Lung (tissue), 12 donors: ENCODE data around the gene ZC3HAV1. TPM values are rescaled to one million over a fixed set of nuclear protein-coding genes. Genes with fewer than 3 reads are reported as not detected.

Experiments
- ATAC-seq: fragments of 200-7000 bp; cut with Tn5 transposase; one replicate; pipeline ENCODE4 v1.9.1; 2020; ENCODE audit warnings: moderate number of reproducible peaks; ENCODE audit not compliant: insufficient read depth, low FRiP score
- DNase-seq, 3 donors: peaks; one replicate each; pipeline ENCODE4 v3.0.0-alpha.2; 2013 to 2017
- H3K27ac ChIP-seq, 2 donors: one replicate each; pipeline ENCODE4 v1.5.1; 2013; ENCODE audit warnings: mild to moderate bottlenecking in 2 of 2, moderate library complexity in 2 of 2, control low read depth in 1 of 2, inconsistent platforms in 1 of 2, low read depth in 1 of 2, low read length in 1 of 2
- H3K27me3 ChIP-seq, 3 donors: one replicate each; pipeline ENCODE4 v1.5.1; 2013; ENCODE audit warnings: low read length in 2 of 3; ENCODE audit not compliant: control insufficient read depth in 3 of 3, insufficient read depth in 3 of 3
- H3K36me3 ChIP-seq, 4 donors: one replicate each; pipeline ENCODE4 v1.5.1; 2013; ENCODE audit warnings: low read length in 4 of 4, mild to moderate bottlenecking in 1 of 4, moderate library complexity in 1 of 4; ENCODE audit not compliant: control insufficient read depth in 4 of 4, insufficient read depth in 4 of 4
- H3K4me1 ChIP-seq, 5 donors: one replicate each; pipeline ENCODE4 v1.5.1; 2013; ENCODE audit warnings: low read length in 5 of 5, mild to moderate bottlenecking in 2 of 5, moderate library complexity in 1 of 5; ENCODE audit not compliant: control insufficient read depth in 5 of 5, insufficient read depth in 5 of 5
- H3K4me3 ChIP-seq: one replicate; pipeline ENCODE4 v1.5.1; 2013; ENCODE audit warnings: mild to moderate bottlenecking, control low read depth, moderate library complexity
- H3K9ac ChIP-seq, 2 donors: one replicate each; pipeline ENCODE4 v1.5.1; 2013; ENCODE audit warnings: low read length in 2 of 2, control low read depth in 1 of 2; ENCODE audit not compliant: insufficient read depth in 1 of 2
- H3K9me3 ChIP-seq, 4 donors: one replicate each; pipeline ENCODE4 v1.5.1; 2013; ENCODE audit warnings: low read length in 3 of 4, mild to moderate bottlenecking in 1 of 4, moderate library complexity in 1 of 4; ENCODE audit not compliant: control insufficient read depth in 4 of 4, insufficient read depth in 3 of 4
- WGBS, 2 donors: extraction: QIAGEN DNeasy Blood & Tissue Kit; methylation state at CpG; one replicate each; pipeline ENCODE4 v1.1.7; 2013; 5-methylcytosine and 5-hydroxymethylcytosine counted together
- polyA plus RNA-seq, 2 donors: library from polyadenylated mRNA; stranded (reverse); fragments of 200-250 nt; gene quantifications; one replicate each; pipeline ENCODE4 v1.2.1, GENCODE V29; 2013
- total RNA-seq, 2 donors: library from RNA; depleted of rRNA in 1 of 2; stranded (reverse); fragments of >200 nt in 1 of 2; gene quantifications; one replicate each; pipeline ENCODE4 v1.2.1, GENCODE V29; 2014 to 2021
- TF ChIP-seq, protein P1 (sequence below): IDR thresholded peaks from 2 replicates; pipeline ENCODE4 v1.5.1; 2012; ENCODE audit warnings: mild to moderate bottlenecking; ENCODE audit errors: control extremely low read depth, extremely low read depth
- donor health status: control.
- donor health status: control.
- donor health status: Bipolar disorder and iron deficiency.
- donor health status: healthy.
- donor health status: DM: yes; HTN: yes; CAD: no.

ZC3HAV1 gene
- total and polyA plus RNA-seq, 4 donors: 8.2 to 43.4 (median 24.5) TPM

DNA sequence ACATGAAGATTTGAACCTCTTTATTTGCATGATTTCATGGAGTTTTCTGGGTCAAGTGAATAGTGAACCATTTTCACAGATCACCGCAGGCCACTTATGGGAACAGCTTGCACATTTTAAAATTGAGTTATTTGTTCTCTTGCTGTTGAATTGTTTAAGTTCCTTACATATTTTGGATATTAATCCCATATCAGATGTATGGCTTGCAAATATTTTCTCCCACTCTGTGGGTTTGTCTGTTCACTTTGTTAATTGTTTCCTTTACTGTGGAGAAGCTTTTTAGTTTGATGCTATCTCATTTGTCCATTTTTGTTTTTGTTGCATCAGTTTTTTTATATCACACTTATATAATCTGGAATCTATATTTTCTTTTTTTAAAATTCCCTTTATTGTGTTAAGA is 59.6 kb downstream of the ZC3HAV1 start:
- TF ChIP-seq, protein P1, sequence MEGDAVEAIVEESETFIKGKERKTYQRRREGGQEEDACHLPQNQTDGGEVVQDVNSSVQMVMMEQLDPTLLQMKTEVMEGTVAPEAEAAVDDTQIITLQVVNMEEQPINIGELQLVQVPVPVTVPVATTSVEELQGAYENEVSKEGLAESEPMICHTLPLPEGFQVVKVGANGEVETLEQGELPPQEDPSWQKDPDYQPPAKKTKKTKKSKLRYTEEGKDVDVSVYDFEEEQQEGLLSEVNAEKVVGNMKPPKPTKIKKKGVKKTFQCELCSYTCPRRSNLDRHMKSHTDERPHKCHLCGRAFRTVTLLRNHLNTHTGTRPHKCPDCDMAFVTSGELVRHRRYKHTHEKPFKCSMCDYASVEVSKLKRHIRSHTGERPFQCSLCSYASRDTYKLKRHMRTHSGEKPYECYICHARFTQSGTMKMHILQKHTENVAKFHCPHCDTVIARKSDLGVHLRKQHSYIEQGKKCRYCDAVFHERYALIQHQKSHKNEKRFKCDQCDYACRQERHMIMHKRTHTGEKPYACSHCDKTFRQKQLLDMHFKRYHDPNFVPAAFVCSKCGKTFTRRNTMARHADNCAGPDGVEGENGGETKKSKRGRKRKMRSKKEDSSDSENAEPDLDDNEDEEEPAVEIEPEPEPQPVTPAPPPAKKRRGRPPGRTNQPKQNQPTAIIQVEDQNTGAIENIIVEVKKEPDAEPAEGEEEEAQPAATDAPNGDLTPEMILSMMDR: no peak
- 88 to 93% methylated on average over 1 of the region's 1 CpG for WGBS, 2 donors
- H3K27me3 ChIP-seq: no peaks in the 10 kb centered on the region
- H3K27ac ChIP-seq: no peak overlapping the region
- peaks cover 0 to 6% (median 0%) of the 10 kb centered on the region in 5 donors for H3K4me1 ChIP-seq
- H3K36me3 ChIP-seq: peaks cover 7 to 41% (median 15%) of the 10 kb centered on the region in 4 donors
- no peak overlapping the region for H3K9ac ChIP-seq
- H3K4me3 ChIP-seq: no peak overlapping the region
- DNase-seq: no peak
- no peak for ATAC-seq
- H3K9me3 ChIP-seq: no peaks in the 10 kb centered on the region

DNA sequence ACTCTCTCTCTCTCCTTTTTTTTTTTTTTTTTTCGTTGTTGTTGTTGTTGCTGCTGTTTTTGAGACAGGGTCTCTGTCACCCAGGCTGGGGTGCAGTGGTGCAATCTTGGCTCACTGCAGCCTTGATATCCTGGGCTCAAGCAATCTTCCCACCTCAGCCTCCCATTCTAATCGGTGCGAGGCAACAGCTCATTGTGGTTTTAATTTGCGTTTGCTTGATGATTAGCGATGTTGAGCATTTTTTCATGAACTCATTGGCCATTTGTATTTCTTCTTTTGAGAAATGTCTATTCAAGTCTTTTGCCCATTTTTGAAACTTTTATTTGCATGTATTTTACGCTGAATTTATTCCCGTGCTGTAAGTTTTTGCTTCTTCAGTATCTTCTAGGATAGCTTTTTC is 60.4 kb downstream of the ZC3HAV1 start:
- H3K36me3 ChIP-seq: peaks cover 7 to 33% (median 14%) of the 10 kb centered on the region in 4 donors
- peaks cover 0 to 6% (median 0%) of the 10 kb centered on the region in 5 donors for H3K4me1 ChIP-seq
- no peak overlapping the region for H3K9ac ChIP-seq
- WGBS, 2 donors: 74 to 79% methylated on average over 7 of the region's 7 CpGs
- ATAC-seq: no peak
- no peaks in the 10 kb centered on the region for H3K27me3 ChIP-seq
- no peaks in the 10 kb centered on the region for H3K9me3 ChIP-seq
- DNase-seq: no peak
- H3K27ac ChIP-seq: no peak overlapping the region
- no peak overlapping the region for H3K4me3 ChIP-seq
- TF ChIP-seq, protein P1: no peak

DNA sequence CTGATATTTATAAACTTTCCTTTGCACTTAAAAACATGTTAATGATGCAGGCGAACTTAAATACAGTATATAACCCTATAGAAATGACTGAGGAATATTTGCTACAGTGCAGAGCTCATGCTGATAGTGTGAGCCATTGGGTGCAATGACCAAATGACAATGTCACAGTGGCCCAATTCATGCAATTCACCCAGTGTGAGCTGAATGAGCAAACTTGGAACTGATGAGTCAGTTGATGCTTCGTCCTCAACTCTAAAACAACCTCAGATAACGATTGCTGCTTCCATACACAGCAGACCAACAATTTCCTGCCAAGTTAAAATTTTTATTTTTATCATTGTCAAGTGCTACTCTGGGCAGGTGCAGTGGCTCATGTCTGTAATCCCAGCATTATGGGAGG is 61.5 kb downstream of the ZC3HAV1 start:
- TF ChIP-seq, protein P1: no peak
- Histone ChIP-seq H3K9me3 (no peaks in the 10 kb centered on the region), H3K27me3 (no peaks in the 10 kb centered on the region), H3K36me3 (peaks cover 3 to 28% (median 8%) of the 10 kb centered on the region in 4 donors), H3K4me3 (no peak overlapping the region), H3K27ac (no peak overlapping the region), H3K4me1 (peaks cover 0 to 6% (median 0%) of the 10 kb centered on the region in 5 donors), H3K9ac (no peak overlapping the region)
- WGBS, 2 donors: 77 to 82% methylated on average over 3 of the region's 3 CpGs
- no peak for ATAC-seq
- no peak for DNase-seq

DNA sequence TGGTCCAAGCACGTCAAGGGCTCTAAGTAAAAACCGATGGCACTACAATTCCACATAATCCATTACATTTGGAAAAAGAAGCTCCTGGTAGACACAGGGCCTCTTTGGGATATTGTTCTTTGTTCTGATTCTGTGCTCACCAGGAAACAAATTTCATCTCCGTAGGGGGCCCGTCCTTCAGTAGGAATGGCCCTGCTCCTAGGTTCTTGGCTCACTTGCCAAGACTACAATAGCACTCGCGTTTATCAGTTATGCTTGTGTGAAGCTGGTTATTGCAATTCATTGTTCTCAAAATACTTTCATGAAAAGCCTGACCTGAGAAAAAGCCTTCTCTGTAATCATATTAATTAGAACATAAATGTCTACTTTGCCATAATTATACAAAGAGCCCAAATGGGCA is 63.4 kb downstream of the ZC3HAV1 start:
- no peak for DNase-seq
- peaks cover 0 to 19% (median 5%) of the 10 kb centered on the region in 4 donors for H3K36me3 ChIP-seq
- no peak overlapping the region for H3K27ac ChIP-seq
- H3K9me3 ChIP-seq: no peaks in the 10 kb centered on the region
- no peak for ATAC-seq
- TF ChIP-seq, protein P1: no peak
- no peaks in the 10 kb centered on the region for H3K27me3 ChIP-seq
- 83 to 84% methylated on average over 6 of the region's 6 CpGs for WGBS, 2 donors
- peaks cover 0 to 6% (median 0%) of the 10 kb centered on the region in 5 donors for H3K4me1 ChIP-seq
- H3K9ac ChIP-seq: no peak overlapping the region
- no peak overlapping the region for H3K4me3 ChIP-seq
